Endothelial cell of umbilical vein (primary cell): Measurements from ENCODE around the gene COX10.
"Not testable (repeated sequence)": the region's sequence is repeated elsewhere in the genome, so short reads cannot be mapped to it uniquely, and the experiment has no call there.

ENCODE experiments used
- EZH2 ChIP-seq: IDR thresholded peaks from 2 replicates; pipeline ENCODE4 v1.6.1; 2012; ENCODE audit warnings: borderline replicate concordance, low read depth, mild to moderate bottlenecking, moderate library complexity, low read length, inconsistent platforms; ENCODE audit not compliant: severe bottlenecking
- GATA2 ChIP-seq: IDR thresholded peaks from 2 replicates; pipeline ENCODE4 v1.7.0; 2011; ENCODE audit warnings: low read depth, mild to moderate bottlenecking, moderate library complexity, mixed read lengths, low read length; ENCODE audit not compliant: insufficient read length, insufficient read depth
- POLR2A ChIP-seq: IDR thresholded peaks from 2 replicates; pipeline ENCODE4 v1.6.1; 2012; ENCODE audit warnings: low read depth, mild to moderate bottlenecking, control low read depth, low read length
- TF ChIP-seq, protein P1 (sequence below), 2 donors: IDR thresholded peaks; 1 replicate in 1 of 2; 2 replicates in 1 of 2; pipeline ENCODE4 v1.5.1; 2011; ENCODE audit warnings: low read length in 2 of 2, mild to moderate bottlenecking in 2 of 2, moderate library complexity in 2 of 2, control low read depth in 1 of 2, inconsistent platforms in 1 of 2, low read depth in 1 of 2; ENCODE audit not compliant: insufficient read depth in 1 of 2; ENCODE audit errors: extremely low read depth in 1 of 2
- TF ChIP-seq, protein P2 (sequence below): IDR thresholded peaks from 2 replicates; pipeline ENCODE4 v1.6.1; 2011; ENCODE audit not compliant: insufficient read depth, insufficient read length

GRCh38 chr17:14236032-14236431, 166.7 kb downstream of the COX10 start:
- TF ChIP-seq, protein P1, sequence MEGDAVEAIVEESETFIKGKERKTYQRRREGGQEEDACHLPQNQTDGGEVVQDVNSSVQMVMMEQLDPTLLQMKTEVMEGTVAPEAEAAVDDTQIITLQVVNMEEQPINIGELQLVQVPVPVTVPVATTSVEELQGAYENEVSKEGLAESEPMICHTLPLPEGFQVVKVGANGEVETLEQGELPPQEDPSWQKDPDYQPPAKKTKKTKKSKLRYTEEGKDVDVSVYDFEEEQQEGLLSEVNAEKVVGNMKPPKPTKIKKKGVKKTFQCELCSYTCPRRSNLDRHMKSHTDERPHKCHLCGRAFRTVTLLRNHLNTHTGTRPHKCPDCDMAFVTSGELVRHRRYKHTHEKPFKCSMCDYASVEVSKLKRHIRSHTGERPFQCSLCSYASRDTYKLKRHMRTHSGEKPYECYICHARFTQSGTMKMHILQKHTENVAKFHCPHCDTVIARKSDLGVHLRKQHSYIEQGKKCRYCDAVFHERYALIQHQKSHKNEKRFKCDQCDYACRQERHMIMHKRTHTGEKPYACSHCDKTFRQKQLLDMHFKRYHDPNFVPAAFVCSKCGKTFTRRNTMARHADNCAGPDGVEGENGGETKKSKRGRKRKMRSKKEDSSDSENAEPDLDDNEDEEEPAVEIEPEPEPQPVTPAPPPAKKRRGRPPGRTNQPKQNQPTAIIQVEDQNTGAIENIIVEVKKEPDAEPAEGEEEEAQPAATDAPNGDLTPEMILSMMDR (IDR thresholded peaks at IDR 0.05; ENCODE audit: extremely low read depth in 1 of 2, insufficient read depth in 1 of 2, low read depth in 1 of 2, low read length in 2 of 2): not testable (repeated sequence)
- not testable (repeated sequence) for TF ChIP-seq POLR2A, EZH2, GATA2
- TF ChIP-seq, protein P2, sequence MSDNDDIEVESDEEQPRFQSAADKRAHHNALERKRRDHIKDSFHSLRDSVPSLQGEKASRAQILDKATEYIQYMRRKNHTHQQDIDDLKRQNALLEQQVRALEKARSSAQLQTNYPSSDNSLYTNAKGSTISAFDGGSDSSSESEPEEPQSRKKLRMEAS: not testable (repeated sequence)
